ENCODE data around the gene OPA3.
A peak's percentile ranks its signal among the peaks of the same experiment; 100 is the strongest.
"Not testable (repeated sequence)": the region's sequence is repeated elsewhere in the genome, so short reads cannot be mapped to it uniquely, and the experiment has no call there.

Gene OPA3

DNA sequence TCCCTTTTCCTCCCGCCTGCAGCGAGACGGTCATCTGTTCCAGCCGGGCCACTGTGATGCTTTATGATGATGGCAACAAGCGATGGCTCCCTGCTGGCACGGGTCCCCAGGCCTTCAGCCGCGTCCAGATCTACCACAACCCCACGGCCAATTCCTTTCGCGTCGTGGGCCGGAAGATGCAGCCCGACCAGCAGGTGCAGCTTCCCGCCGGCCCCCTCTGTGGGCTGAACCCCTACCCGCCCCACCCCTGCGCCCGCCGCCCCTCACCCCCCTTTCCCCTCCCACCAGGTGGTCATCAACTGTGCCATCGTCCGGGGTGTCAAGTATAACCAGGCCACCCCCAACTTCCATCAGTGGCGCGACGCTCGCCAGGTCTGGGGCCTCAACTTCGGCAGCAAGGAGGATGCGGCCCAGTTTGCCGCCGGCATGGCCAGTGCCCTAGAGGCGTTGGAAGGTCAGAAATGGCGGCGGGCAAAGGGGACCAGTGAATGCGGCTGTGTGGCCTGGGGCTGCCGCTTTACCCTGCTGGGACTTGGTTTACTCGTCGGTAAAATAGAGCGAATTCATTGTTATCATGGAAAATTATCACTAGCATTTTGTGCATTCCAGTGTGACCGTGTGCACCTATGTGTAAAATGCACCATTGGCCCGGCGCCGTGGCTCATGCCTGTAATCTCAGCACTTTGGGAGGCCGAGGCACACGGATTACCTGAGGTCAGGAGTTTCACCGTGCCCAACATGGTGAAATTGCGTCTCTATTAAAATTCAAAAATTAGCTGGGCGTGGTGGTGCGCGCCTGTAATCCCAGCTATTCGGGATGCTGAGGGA, 66.7 kb downstream of the OPA3 start:
- no peak for DNase-seq

DNA sequence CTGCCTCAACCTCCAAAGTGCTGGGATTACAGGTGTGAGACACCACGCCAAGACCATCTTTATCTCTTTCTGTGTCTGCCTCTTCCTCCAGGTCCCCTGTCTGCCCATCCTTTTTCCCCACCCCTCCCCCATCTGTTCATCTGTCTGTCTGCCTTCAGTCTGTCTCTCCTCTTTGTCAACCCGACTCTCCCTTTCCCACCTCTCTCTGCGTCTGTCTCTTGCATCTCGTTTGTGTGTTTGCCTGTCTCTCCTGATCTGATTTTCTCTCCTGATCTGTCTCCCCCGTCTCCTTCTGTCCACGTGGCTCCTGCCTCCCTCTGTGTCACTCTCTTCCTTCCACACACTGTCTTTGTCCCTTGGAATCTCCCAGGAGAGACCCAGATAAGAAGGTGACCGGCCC, 67.4 kb downstream of the OPA3 start:
- DNase-seq = no peak

DNA sequence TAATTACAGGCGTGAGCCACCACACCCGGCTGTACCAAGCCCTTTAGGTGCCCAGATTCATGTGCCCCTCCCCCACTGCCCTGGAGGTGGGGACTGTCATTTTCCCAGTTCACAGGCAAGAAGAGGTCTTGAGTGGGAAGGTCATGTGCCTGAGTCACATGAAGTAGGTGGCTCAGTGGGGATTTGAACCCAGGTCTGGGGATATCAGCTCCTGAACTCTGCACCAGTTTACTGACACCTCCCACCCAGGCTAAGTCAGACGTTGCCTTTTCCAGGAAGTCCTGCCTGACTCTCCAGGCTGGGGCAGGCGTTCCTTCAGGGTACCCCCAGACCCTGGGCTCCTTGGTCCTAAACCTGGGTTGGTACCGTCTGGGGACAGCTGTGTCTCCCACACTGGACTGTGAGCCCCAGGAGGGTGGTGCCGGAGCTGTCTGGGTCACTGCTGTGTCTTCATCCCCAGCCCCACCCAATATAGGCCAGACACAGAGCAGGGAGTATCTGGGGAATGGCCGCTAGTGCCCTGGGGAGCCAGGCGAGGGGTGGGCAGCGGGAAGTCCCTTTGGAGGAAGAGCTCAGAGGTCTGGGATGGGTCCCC, 68.7 kb downstream of the OPA3 start:
- no peak for DNase-seq

DNA sequence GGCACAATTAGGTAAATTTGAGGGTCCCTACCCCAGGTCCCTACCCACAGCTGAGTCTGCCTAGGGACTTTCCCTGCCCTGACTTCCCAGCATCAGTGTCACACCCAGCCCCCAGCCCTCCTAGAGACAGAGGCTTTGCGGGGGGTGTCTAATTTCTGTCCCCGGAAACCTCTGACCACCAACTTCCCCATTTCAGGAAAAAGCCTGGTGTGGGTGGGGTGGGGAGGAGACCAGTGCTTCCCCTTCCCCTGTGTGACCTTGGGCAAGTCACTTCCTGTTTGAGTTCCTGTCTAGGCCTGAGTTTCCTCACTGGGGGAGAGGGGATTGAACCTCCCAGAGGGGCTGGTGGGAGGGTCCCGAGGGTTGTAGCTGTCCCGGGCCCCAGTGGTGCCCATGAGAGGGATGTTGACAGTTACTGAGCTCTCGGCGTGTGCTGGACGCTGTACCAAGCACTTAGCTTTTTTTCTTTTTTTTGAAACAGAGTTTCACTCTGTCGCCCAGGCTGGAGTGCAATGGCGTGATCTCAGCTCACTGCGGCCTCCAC, 69.4 kb downstream of the OPA3 start:
- DNase-seq = no peak

DNA sequence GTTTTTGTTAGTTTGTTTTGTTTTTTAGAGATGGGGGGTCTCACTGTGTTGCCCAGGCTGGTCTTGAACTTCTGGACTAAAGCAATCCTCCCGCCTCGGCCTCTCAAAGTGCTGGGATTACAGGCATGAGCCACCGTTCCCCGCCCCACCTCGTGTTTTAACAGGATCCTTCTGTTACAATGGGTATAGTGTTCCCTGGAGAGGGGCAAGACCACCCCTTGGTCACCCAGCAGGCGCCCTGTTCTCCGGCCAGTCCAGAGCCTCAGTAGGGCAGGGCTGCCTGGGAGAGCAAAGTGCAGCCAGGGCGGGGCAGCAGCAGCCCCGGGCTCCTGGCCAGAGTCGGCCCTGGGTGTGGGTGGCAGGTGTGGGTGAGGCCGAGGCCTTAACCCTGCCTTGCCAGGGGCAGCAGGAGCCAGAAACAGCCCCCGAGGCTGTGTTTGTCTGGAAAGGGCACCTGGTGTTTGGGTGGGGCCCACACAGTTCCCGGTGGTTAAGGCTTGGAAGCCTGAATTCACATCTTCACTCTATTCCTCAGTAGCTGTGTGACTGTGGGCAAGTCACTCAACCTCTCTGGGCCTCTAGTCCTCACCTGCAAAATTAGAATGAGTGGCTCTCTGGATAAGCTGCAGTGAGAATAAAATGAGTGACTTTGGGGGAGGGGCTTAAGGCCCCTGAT, 70.1 kb downstream of the OPA3 start:
- no peak for DNase-seq

DNA sequence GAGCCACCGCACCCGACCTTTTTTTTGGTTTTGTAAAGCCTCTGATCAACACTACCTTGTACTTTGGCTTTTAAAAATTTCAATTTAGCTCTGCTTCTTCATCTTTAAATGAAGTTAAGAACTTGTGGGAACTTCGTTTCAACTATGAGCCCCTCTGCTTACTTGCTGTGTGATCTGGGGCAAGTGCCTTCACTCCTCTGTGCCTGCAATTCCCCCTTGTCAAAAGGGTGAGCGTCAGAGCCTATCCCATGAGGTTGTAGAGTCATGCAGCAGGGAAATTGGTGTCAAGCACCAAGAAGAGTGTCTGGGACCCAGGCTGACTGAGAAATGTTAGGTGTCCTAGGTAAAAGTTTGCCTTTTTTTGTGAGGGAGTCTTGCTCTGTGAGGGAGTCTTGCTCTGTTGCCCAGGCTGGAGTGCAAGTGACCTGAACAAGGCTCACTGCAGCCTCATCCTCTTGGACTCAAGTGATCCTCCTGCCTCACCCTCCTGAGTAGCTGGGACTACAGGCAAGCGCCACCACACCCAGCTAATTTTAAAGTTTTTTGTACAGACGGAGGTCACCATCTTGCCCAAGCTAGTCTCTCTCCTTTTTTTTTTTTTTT, 71.6 kb downstream of the OPA3 start:
- DNase-seq = no peak

DNA sequence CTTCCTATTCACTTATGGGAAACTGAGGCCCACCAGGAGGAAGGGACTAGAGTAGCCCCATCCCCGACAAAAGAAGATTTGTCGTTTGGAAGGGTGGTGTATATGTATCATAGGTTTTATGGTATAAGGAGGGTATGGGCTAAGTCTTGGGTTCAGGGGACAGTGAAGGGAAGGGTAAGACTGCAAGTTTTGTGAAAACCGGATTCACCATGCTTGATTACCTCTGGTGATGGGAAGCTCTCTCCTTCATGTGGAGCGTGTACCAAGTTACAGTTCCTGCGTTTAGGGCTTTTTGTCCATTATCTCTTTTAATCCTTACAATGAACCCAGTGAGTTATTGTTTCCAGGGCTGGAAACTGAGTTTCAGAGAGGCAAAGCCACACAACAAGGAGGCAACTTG, 73.5 kb downstream of the OPA3 start:
- no peak for DNase-seq

DNA sequence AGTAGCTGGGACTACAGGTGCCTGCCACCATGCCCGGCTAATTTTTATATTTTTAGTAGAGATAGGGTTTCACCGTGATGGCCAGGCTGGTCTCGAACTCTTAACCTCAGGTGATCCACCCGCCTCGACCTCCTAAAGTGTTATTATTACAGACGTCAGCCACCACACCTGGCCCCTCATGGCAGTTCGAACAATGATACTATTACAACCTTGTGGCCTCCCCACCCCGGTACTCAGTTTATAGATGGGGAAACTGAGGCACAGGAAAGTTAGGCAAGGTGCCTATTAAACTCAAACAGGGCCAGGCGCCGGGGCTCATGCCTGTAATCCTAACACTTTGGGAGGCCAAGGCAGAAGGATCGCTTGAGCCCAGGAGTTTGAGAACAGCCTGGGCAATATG, 74.2 kb downstream of the OPA3 start:
- DNase-seq = not testable (repeated sequence)

DNA sequence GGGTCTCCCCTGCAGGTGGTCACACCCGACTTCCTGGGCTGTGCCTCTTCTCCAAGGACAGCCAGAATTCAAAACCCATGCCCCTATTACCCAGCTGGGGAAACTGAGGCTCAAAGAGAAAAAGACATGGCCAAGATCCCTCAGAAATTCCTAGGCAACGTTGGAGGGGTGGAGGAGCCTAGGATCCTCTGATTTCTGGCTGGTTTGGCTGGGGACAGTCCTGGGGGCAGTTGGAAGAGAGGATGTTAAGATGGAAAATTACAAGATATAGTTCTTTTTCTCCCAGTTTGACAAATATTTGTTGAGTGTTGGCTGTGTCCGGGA, 74.9 kb downstream of the OPA3 start:
- no peak for DNase-seq

DNA sequence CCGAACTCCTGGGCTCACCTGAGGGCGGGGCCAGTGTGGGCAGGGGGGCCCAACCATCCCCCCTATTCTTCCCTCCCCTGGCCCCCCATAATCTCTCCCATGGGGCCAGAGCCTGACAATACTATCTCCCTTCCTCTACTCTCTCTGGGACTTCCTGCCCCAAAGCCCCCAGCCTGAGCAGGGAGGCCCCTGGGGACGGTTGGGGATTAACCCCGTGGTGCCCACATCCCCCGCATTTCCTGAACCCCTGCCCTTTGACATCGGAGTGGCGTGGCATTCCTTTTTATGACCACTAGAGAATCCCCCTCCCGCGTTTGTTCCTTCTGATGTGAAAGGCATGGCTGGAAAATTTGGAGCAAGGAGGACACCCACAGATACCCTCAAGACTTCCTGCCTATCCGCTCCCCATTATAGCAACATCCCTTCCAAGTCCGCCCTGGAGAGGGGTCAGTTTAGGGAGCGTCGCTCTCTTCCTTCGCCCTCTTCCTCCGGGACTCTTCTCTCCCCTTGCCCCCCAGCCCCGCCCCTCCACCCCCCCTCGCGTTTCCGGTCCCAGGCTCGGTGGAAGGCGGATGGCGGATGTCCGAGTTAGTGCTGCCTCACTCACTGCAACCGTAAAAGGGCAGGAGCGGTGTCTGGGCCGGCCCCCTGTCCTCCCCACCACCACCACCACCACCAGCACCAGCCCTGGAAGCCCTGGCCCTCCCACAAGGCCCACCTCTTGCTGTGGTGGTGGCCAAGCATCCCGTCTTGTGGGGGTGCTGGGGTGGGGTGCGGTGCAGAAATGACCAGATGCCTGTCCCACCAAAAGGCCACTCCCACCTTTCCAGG, 75.5 kb downstream of the OPA3 start:
- DNase-seq = no peak

DNA sequence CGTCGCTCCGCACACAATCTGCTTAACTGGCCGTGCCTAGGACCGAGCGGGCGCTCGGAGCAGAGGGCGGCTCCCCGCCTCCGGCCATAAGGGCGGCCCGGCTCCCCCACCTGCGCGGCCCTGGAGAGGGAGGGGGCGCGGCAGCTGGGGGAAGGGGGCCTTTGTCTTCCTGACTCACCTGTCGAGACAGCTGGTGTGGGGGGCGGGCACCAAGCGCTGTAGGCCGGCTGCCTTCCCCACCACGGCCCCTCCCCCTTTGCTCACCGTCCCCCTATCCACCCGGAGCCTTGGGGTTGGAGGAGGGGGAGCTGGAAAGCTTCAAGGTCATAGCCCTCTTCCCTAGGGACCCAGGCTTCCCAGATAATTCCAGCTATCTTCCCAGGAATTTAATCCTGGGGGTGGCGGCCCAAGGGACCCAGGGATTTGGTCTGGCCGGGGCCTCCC, 76.2 kb downstream of the OPA3 start:
- peak; percentile 83 for DNase-seq

DNA sequence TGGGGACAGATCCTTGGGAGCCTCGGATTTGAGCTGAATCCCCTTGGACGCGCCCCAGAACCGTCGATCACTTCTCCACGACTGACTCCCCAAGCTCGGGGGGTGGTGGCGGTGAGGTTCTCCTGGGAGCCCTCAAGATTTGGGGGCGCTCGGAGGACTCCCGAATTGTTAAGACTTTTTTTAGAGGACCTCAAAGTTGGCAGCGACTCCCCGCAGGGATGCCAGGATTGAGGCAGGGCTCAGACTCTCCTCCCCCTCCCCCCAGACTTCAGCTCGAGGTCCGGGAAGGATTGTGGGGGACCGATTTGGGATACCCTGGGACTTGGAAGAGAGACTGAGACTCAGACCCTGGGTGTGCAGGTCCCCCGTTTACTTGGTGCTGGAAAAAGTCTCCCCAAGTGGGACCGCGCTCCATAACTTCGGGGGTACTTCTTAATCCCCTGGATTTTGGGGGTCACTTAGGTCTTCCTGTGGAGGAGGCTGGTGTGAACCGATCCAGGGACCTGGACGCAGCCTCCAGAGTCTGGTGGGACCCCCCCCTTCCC, 76.7 kb downstream of the OPA3 start:
- DNase-seq = peak; percentile 29

DNA sequence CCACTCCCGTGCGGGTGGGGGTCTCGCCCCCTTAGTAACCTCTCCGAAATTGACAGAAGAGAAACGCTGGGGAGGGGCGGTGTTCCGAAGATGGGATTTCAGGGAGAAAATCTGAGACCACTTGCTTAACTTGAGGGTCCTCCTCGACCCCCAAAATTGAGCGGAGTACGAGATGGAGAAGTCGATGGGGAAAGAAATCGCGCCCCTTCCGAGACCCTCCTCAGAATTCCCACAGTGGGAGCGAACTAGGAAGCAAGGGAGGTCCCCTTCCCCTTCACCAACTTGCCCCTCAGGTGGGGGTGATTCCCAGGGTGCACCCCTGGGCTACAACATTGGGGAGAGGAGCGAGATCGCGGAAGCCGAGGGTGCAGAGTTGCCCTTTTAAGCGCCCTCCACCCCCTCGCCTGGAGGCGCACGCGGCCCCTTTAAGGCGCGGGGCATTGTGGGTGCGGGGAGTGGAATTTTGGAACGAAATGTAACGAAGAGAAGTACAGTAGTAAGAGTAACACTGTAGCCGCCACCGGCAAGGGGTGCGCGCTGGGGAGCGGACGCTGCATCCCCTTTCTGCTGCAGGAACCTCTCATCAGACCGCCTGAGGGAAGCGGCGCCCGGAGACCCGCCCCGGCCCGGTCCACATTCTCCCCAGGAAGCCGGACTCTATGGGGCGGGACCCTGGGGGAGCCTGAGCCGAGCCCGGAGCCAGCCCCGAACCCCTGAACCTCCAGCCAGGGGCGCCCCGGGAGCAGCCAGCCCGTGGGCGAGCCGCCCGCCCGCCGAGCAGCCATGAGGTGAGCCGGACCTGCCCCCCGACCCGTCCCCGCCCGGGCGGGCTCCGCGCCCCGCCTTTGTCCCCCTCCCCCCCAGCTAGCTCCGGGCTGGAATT, 77.4 kb downstream of the OPA3 start, which contains the start of gene VASP:
TSS of gene VASP (plus strand) at position 491 of the 883 bp plus-strand sequence. CDS start at position 784, 293 bp downstream.
- DNase-seq = peak; percentile 76

DNA sequence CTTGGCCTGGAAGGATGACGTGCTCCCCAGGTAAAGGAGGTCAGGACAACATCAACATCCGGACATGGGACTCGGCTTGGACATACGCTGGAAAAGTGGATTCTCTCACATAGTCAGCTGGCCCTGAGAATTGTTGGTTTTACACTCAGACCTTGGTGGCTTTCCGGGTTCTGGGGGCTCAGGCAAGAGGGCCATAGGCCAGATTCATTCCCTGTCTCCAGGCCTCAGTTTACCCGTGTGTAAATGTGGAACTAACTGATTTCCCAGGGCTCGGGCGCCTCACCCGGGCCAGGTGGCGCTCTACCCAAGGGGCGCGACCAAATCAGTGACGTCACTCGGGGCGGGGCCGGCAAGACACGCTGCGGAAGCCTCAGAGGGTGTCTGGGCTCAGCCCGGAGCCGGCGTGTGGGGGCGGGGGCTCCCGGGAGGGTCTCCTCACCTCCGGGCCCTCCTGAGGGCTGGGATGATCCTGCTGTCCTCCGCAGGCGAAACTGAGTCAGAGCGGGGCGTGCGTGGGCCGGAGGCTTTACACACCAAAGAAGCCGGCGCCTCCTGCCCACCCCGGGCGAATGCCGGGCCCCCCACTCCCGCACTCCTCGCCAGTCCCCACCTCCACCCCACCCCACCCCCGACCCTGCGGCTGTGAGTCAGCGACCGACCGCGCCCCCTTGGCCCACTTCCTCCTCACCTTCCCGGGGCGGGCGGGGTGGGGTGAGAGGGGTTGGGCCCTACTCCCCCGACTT, 78.2 kb downstream of the OPA3 start:
- DNase-seq = peak; percentile 92

DNA sequence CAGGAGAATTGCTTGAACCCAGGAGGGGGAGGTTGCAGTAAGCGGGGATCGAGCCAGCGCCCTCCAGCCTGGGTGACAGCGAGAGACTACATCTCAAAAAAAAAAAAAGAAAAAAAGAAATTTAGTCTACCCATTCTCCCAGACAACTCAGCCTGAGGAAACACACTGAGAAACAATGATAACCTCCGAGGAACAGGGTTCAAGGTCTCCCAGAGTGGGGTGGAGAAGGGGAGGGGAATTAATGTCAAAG, 78.7 kb downstream of the OPA3 start:
- DNase-seq = no peak

DNA sequence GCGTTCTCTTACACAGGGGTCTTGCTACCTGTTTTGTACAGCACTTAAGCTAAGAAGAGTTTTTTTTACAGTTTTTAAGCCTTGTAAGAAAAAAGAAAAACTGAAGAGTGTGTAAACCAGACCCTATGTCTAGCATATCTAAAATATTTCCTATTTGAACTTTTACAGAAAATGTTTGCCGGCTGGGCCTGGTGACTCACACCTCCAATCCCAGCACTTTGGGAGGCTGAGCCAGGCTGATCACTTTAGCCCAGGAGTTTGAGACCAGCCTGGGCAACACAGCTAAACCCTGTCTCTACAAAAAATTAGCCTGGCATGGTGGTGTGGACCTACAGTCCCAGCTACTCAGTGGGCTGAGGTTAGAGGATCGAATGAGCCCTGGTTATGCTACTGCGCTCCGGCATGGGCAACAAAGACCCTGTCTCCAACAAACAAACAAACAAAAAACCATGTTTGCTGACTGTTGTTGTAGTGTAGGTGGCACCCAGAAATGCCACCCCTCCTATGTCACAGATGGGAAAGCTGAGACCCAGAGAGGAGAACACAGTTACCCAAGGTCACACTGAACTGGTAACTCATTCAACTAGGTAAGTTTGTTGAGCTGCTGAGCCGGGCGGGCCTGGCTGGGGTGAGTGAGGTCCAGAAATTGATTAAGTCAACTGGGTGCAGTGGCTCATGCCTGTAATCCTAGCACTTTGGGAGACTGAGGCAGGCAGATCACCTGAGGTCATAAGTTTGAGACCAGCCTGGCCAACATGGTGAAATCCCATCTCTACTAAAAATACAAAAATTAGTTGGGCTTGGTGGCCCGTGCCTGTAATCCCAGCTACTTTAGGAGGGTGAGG, 79.2 kb downstream of the OPA3 start:
- no peak for DNase-seq

DNA sequence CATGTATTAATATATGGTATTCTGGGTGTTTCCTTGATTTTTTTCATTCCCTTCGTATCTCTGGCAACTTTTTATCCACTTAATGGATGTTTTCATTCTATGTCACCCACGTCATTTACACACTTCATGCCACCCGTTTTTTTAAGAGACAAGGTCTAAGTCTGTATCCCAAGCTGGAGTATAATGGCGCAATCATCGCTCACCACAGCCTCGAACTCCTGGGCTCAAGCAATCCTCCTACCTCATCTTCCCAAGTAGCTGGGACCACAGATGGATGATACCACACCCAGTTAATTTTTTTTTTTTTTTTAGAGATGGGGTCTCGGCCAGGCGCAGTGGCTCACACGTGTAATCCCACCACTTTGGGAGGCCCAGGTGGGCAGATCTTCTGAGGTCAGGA, 80.7 kb downstream of the OPA3 start:
- no peak for DNase-seq

DNA sequence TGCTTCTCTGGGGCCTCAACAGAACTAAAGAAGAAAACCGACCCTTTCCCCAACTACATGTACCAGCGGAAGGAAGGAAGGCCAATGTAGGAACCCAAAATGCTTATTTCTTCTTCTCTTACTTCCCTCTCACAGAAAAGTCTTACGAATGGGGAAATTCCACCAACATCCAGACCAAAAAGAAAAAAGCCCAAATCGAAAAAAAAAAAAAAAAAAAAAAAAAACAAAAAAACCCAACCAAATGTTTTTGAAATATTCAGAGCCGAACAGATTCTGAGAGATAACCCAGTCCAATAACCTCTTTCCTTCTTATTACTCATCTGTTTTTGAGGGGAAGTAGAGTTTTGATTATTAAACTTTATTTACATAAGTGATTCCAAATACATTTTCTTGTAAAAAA, 82.5 kb downstream of the OPA3 start:
- no peak for DNase-seq

DNA sequence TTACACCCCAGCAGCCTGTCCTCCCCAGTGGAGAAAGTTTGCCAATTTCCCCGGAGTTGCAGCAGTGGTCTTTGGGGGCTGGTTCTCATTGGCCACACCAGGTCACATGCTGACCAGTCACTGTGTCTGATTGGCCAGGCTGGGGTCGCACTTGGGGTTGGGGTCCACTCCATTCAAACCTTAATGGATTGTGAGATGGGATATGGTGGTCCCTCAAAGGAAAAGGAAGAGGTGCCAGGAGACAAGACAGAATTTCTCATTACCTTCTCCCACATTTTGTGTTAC, 82.9 kb downstream of the OPA3 start:
- no peak for DNase-seq
